Type B pancreatic cell (in vitro differentiated cells): ENCODE measurements around the gene SIX4. TPM values are rescaled to one million over a fixed set of nuclear protein-coding genes. Genes with fewer than 3 reads are reported as not detected.

ENCODE experiments used
- DNase-seq: peaks from one replicate; pipeline ENCODE4 v3.0.0; 2021; ENCODE audit warnings: mixed read lengths; ENCODE audit not compliant: unreplicated experiment; ENCODE audit errors: extremely low spot score
- H3K27ac Mint-ChIP-seq: 2 replicates; pipeline ENCODE4 v1.8.0; 2021; ENCODE audit warnings: mild to moderate bottlenecking, mixed read lengths
- H3K27me3 Mint-ChIP-seq: 2 replicates; pipeline ENCODE4 v1.8.0; 2021; ENCODE audit warnings: mixed read lengths
- H3K36me3 Mint-ChIP-seq: 2 replicates; pipeline ENCODE4 v1.8.0; 2021; ENCODE audit warnings: mixed read lengths
- H3K4me1 Mint-ChIP-seq: one replicate; pipeline ENCODE4 v1.8.0; 2021; ENCODE audit warnings: mixed read lengths; ENCODE audit not compliant: unreplicated experiment
- H3K4me3 Mint-ChIP-seq: 2 replicates; pipeline ENCODE4 v1.8.0; 2021; ENCODE audit warnings: mild to moderate bottlenecking, mixed read lengths
- H3K9me3 Mint-ChIP-seq: 2 replicates; pipeline ENCODE4 v1.8.0; 2021; ENCODE audit warnings: mixed read lengths
- total RNA-seq: library from RNA; stranded (reverse); gene quantifications from 2 replicates; pipeline ENCODE4 v1.2.1, GENCODE V29; 2021; ENCODE audit warnings: low replicate concordance
- TF ChIP-seq, protein P1 (sequence below): fragments of 200-600 bp; sonication (generic); conservative IDR thresholded peaks from 2 replicates; pipeline ENCODE4 v1.5.0; 2021; ENCODE audit warnings: antibody characterized with exemption, mild to moderate bottlenecking

SIX4 gene
- total RNA-seq, 1 donor from 2014 or later, result 26.0 TPM

DNA sequence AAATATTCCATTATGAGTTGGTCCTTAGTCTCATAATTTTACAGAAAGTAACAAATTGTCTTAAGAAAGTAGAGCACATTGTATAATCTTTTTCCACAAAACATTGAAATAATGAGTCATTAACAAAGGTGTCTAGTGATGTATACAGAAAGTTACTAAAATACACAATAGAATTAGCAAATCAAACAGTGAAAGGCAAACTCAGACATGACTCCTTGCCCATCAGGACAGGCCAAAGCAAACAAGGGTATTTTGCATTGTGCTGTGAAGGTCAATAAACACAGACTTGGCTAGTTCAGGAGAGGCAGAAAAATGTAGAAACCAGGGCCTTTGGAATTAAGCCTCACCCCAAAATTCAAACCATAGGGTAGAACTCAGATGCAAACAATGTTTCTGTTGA, 37.3 kb downstream of the SIX4 start:
- TF ChIP-seq, protein P1, sequence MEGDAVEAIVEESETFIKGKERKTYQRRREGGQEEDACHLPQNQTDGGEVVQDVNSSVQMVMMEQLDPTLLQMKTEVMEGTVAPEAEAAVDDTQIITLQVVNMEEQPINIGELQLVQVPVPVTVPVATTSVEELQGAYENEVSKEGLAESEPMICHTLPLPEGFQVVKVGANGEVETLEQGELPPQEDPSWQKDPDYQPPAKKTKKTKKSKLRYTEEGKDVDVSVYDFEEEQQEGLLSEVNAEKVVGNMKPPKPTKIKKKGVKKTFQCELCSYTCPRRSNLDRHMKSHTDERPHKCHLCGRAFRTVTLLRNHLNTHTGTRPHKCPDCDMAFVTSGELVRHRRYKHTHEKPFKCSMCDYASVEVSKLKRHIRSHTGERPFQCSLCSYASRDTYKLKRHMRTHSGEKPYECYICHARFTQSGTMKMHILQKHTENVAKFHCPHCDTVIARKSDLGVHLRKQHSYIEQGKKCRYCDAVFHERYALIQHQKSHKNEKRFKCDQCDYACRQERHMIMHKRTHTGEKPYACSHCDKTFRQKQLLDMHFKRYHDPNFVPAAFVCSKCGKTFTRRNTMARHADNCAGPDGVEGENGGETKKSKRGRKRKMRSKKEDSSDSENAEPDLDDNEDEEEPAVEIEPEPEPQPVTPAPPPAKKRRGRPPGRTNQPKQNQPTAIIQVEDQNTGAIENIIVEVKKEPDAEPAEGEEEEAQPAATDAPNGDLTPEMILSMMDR, result no peak
- H3K4me1 Mint-ChIP-seq, result no peaks in the 10 kb centered on the region
- H3K4me3 Mint-ChIP-seq, result no peak overlapping the region
- no peak for DNase-seq
- no peaks in the 10 kb centered on the region for H3K36me3 Mint-ChIP-seq
- H3K27me3 Mint-ChIP-seq, result no peaks in the 10 kb centered on the region
- H3K9me3 Mint-ChIP-seq, result peaks cover 5% of the 10 kb centered on the region
- H3K27ac Mint-ChIP-seq, result no peak overlapping the region

DNA sequence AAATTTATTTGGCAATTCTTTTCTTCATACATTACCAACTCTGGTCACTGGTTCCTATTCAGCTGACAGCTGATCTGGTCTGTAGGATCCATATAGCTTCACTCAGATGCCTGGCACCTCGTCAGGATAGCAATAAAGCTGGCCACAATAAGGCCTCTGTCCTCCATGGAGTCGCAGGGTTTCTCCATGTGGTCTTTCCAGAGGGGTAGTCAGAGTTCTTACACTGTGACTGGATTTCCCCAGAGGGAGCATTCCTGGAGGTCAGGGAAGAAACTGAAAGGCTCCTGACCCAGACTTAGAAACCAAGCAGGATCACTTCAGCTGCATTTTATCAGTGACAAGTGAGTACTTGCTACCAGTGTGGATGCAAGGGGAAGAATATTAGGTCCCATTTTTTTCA, 39.9 kb downstream of the SIX4 start:
- DNase-seq, result no peak
- Mint-ChIP-seq H3K4me3 (no peak overlapping the region), H3K27ac (no peak overlapping the region), H3K27me3 (no peaks in the 10 kb centered on the region), H3K4me1 (no peaks in the 10 kb centered on the region), H3K36me3 (no peaks in the 10 kb centered on the region), H3K9me3 (peaks cover 5% of the 10 kb centered on the region)
- TF ChIP-seq, protein P1, result no peak

DNA sequence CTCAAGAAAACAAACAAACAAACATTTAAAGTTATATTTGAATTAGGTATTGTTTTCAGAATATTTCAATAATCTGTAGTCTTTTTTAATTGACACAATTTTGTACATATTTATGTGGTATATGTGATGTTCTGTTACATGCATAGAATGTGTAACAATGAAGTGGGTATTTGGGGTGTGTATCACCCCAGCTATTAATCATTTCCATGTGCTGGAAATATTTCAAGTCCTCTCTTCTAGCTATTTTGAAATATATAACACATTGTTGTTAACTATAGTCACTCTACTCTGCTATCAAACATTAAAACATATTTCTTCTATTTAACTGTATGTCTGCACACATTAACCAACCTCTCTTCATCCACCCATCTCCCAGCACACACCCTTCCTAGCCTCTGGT, 42.9 kb downstream of the SIX4 start:
- Mint-ChIP-seq H3K4me3 (no peak overlapping the region), H3K27me3 (no peaks in the 10 kb centered on the region), H3K4me1 (no peaks in the 10 kb centered on the region), H3K36me3 (no peaks in the 10 kb centered on the region), H3K9me3 (peaks cover 5% of the 10 kb centered on the region), H3K27ac (no peak overlapping the region)
- TF ChIP-seq, protein P1, result no peak
- DNase-seq, result no peak

DNA sequence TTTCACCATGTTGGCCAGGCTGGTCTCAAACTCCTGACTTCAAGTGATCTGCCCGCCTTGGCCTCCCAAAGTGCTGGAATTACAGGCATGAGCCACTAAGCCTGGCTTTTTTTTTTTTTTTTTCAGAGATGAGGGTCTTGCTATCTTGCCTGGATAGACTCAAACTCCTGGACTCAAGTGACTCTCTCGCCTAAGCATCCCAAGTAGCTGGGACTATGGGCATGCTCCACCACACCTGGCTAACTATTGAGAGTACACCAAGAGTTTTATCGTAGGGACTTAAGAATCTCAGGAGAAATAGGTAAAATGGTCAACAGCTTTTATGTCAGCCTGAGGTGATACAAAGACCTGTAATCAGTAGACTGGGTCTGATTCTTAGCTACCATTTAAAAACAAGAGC, 43.6 kb downstream of the SIX4 start:
- H3K27me3 Mint-ChIP-seq, result no peaks in the 10 kb centered on the region
- DNase-seq, result no peak
- H3K9me3 Mint-ChIP-seq, result peaks cover 5% of the 10 kb centered on the region
- TF ChIP-seq, protein P1, result no peak
- no peaks in the 10 kb centered on the region for H3K36me3 Mint-ChIP-seq
- H3K4me3 Mint-ChIP-seq, result no peak overlapping the region
- no peak overlapping the region for H3K27ac Mint-ChIP-seq
- no peaks in the 10 kb centered on the region for H3K4me1 Mint-ChIP-seq

DNA sequence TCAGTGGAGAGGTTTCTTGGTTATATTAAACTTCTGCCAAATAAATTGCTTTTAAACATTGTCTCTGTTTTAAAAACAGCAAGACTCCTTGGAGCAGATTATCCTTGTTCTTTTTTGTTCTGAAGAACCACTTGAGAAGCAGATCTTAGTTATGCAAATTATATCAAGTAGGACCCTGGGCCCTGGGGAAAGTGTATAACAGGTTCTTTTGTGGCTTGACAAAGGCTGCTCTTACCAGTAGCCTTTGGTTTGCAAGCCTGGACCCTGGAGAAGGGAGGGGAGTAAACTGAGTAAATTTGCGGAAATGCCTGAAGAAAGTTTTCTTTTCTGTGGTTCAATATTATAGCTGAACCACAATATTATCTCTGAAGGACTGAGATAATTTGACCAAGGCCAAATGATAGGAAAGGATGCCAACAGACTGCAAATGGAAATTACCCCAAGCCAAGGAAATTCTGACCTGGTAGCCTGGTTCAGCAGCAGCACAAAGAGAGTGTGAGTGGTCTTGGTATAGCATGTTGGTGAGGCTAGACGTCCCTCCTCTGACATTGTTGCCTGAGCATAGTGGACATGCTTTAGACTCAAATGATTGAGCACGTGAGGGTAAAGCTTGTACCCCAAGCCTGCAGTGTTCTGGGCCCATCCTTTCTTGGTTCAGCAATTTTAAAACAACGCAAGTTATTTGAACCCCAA, 44.4 kb downstream of the SIX4 start:
- Mint-ChIP-seq H3K27ac (no peak overlapping the region), H3K4me3 (no peak overlapping the region), H3K9me3 (peaks cover 5% of the 10 kb centered on the region), H3K27me3 (no peaks in the 10 kb centered on the region), H3K36me3 (no peaks in the 10 kb centered on the region), H3K4me1 (no peaks in the 10 kb centered on the region)
- TF ChIP-seq, protein P1, result no peak
- no peak for DNase-seq
